Eye (tissue), 1 donor: ENCODE data around the gene GATA5.
"Not testable (repeated sequence)": the region's sequence is repeated elsewhere in the genome, so short reads cannot be mapped to it uniquely, and the experiment has no call there.

Source experiments
- DNase-seq: peaks from one replicate; pipeline ENCODE4 v3.0.0-alpha.2; 2015

Gene GATA5

DNA sequence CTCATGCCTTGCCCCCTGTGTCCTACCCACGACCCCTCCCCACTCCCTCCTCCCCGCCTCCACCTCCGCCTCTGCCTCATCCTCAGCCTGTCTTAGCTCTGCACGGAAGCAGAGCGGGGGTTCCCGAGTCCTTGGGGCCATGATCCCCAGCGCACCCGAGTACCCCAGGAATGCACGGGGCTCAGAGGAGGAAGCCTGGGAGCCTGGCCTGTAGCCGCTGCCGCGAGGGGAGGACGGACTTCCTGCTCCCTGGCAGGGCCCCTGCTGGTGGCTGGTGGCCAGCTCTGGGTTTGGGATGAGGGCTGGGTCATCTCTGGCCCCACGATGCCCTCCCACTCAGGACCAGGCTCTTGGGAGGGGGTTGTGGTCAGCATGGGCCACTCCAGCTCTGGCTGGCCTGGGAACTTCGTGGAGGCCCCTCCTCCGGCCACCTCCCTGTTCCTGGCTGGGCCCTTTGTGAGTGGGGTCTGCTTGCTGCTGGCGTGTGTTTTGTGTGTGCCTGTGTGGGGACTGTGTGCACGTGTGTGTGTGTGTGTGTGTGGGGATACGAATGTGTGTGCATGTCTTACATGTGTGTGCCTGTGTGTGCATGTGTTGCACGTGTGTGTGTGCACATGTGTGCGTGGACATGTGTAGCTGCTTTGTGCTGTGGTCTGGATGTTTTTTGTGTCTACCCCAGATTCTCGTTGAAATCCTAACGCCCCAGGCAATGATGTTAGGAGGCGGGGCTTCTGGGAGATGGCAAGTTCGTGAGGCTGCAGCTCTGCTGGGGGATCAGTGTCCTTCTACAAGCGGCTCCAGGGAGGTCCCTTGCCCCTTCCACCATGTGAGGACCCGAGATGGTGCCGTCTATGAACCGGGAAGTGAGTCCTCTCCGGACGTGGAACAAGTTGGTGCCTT, 47.1 kb downstream of the GATA5 start:
- DNase-seq = peak; percentile 48

DNA sequence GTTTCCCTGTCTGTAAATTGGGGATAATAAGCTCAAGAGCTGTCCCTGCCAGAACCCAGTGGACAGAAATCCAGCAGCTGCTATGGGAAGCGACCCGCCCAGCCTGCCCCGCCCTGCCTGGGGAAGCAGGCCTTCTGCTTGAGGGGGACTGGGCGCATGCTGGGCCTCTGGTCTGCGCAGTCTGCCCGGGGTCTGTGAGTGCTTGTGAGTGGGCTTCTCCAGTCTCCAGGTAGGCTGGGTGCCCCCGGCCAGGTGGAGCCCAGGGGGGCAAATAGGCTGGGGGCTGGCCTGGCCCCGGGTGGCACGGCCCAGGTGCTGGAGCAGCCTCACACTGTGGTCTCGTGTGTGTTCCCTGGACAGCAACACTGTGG, 47.8 kb downstream of the GATA5 start:
- DNase-seq = no peak

DNA sequence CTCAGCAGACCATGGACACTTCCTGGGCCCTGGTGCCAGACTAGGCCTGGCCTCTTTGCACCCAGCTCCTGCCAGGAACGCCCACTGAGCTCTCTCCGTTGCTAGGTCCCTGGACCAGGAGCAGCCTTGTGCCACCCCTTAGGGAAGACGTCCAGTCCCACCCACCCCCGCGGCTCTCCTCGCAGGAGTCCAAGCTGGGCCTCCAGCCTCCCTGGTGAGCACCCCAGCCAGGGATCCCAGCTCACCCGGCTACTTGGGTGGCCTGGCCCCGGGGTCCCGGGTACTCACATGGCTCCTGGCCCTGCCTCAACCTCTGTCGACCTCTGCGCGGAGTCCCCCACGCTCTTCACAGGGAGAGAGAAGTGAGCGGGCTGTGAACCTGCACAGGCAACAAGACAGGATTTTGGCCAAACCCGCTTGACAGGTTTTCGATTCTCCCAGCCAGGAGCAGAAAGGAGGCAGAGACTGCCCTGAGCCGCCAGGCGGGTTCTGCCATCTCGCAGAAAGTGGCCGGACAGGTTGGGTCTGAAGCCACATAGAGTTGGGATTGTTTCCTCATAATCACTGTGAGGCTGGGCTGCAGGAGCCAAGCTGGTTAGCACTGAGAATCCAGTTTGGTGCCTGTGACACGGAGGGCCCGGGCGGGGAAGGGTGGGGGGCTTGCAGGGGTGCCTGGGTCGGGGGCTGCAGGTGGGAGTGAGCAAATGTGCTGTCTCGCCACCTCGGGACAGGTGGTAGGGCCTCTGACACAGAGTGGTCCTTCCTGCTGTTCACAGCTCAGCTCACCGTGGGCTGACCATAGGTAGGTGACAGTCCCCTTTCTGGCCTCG, 48.4 kb downstream of the GATA5 start, which contains the start of gene RBBP8NL:
Gene RBBP8NL, minus strand, starts transcription at position 368 of the 830 bp plus-strand sequence. CDS start 7,892 bp downstream, outside the sequence.
- DNase-seq = peak; percentile 58

DNA sequence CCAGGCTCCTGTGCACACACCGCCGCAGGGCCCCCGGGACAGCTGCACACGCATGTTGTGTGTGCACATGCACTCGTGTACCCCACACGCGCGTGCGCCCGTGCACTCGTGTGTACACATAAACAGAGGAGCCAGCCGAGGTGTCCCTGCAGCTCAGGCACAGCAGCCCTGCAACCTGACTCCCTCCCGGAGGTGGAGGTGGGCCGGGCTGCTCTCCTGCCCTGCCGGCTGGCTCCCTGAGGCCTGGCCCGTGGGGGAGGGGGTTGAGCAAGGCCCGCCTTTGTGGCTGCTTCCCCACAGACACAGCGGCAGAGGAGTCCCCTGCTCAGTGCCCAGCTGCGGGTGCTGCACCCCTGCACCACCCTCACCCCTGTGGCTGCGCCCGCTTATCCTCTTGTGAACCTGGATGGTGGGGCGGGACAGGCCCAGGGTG, 49.1 kb downstream of the GATA5 start:
- no peak for DNase-seq

DNA sequence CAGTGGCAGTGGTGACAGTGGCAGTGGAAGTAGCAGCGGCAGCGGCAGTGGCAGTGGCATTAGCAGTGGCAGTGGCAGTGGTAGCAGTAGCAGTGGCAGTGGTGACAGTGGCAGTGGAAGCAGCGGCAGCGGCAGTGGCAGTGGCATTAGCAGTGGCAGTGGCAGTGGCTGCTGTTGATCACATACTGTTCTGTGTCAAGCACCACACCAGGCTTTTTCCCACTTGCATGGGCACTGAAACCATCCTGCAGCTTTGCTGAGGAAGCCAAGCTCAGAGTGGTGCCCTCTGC, 49.8 kb downstream of the GATA5 start:
- not testable (repeated sequence) for DNase-seq

DNA sequence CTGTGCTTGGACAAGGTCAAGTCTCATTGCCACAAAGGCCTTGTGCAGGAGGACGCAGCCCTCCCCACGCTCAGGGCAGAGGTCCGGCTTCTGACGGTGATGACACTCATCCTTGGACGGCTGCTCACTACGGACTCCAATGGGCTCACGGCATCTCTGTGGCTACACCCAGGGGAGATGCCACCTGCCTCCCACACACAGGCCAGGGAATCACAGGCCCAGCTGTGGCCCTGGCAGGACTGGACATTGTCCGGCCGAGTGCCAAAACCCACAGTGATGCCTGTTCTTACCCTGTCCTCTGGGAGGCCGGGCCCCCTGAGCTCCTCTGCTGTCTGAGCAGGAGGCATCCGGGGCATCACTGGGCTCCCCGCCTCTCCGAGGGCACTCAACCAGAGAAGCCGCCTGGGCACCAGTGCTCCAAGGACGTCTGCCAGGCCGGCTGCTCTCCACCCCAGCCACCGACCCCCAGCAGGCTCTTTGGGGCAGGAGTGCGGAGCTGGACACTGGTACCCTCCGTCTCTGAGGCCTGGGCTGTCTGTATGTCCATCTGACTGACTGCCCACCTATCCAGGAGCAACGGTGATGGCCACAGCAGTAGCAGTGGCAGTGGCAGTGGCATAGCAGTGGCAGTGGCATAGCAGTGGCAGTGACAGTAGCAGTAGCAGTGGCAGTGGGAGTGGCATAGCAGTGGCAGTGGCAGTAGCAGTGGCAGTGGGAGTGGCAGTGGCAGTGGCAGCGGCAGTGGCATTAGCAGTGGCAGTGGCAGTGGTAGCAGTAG, 50.3 kb downstream of the GATA5 start:
- no peak for DNase-seq

DNA sequence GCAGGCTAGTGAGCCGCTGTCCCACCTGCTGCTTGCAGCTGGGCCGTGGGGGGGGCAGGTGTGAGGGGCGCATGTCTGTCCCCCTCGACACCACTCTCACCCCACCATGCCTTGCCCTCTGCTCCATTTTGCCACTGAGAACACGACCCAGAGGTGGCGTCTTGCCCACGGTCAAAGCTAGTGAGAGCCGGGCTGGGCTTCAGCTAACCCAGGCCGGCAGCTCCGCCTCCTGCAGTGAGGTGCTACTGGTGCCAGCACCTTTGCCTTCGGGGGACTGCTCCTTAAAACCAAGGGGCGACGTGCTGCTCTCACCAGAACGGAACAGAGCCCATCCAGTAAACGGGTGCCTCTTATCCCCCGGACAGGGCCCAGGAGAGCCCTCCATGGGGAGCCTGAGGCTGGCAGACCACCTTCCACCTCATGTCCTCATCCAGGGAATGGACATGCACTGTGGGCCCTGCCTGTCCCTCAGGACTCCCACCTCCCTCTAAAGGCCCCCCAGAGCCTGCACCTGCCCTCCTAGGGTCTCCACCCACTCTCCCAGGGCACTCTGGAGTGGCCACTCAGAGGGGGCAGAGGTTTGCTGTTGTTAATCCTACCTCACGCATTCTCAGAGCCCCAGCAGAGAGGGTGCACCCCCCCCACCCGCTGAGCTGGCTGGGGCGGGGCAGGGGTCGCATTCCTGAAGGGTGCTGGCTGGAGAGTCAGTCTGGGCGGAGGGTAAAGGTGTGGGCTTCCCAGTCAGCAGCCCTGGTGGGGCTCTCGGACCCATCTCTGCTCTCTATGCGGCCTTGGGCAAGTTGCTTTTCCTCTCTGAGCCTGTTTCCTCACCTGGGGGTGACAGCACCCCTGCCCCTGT, 51.3 kb downstream of the GATA5 start:
- DNase-seq = no peak

DNA sequence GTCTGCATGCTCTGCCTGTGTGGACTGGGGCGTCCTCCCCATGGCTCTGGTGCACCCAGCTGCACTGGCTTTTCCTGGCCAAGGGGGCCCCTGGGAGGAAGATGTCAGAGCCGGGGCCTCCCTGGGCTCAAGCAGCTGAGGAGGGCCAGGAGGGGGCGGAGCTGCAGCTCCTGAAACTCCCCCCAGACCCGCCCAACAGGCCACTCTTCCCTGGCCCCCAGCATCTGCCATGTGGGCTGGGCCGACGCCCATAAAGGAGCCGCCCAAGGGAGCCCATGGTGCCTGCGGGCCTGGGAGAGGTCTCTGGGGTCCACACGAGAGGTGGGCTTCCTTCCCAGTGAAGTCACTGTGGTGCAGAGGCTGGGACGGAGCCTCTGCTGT, 52.5 kb downstream of the GATA5 start:
- no peak for DNase-seq

DNA sequence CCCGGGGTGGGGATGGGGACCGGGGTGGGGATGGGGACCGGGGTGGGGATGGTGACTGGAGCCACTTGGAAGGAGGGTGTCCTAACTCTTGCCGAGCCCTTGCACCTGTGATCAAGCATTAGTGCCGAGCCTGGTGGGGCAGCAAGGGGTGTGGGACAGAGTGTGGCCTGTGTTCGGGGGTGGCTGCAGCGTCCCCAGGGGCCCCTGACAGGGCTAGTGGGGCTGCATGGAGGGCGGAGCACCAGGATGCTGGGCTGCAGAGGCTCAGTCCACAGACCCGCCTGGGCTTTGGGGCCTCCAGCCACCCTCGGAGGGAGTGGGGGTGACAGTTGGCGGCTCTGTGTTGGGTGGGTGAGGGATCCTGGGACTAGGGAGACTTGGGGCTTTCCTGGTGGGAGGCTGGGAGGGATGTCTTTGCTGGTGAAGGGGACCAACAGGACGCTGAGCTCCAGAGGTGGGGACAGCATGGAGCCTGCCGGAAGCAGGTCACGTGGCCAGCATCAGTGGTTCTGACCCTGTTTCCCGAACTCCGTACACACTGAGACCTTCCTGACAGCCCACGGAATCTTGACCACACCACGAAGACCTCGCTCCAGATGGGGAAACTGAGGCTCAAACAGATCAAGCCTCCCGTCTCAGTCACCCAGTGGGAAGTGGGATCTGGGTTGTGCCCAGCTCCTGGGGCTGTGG, 53.0 kb downstream of the GATA5 start:
- no peak for DNase-seq

DNA sequence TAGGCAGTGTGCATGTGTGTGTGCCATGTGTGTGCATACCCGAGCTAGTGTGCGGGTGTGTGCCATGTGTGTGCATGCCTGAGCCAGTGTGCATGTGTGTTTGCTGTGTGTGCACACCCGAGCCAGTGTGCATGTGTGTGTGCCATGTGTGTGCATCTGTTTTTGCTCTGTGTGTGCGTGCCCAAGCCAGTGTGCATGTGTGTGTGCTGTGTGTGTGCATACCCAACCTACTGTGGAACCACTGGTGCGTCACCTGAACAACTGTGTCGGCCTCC, 54.1 kb downstream of the GATA5 start:
- DNase-seq = no peak

DNA sequence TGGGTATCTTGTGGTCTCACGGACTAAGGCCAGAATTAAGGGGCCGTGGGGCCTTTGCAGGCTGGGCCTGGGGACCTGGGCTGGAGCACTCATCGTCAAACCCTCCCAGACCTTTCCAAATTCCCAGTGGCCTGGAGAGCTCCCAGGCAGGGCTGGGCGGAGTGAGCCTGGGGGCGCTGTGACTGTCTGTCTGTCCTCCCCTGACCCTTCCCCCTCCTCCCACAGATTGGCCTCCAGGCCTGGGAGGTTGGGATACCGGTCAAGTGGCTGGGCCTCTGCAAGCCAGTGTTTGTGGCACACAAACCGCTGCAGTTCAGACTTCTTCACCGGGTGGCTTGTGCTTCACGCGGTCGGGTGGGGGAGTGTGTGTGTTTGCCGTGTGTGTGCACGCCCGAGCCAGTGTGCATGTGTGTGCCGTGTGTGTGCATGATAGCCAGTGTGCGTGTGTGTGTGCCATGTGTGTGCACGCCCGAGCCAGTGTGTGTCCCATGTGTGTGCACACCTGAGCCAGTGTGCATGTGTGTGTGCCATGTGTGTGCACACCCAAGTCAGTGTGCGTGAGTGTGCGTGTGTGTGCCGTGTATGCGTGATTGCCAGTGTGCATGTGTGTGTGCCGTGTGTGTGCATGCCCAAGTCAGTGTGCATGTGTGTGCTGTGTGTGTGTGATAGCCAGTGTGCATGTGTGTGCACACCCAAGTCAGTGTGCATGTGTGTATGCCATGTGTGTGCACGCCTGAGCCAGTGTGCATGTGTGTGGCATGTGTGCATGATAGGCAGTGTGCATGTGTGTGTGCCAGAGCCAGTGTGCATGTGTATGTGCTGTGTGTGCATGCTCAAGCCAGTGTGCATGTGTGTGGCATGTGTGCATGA, 54.7 kb downstream of the GATA5 start:
- DNase-seq = no peak

DNA sequence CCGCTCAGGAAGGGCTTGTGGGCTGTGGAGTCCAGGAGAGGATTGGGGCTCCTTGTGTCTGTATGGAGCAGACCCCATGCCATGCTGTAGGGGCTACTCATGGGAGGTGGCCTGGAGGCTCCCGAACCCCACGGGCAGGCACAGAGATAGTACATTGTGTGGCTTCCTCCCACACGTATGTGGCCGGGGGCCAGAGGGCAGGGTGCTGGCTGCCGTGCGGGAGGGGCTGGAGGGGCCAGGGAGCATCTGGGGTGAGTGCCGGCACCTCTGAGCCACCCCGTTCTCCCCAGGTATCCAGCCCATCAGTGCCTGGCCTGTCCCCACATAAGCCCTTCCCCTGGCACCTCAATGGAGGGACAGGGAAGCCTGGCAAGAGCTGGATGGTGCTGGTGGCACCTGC, 56.0 kb downstream of the GATA5 start:
- no peak for DNase-seq

DNA sequence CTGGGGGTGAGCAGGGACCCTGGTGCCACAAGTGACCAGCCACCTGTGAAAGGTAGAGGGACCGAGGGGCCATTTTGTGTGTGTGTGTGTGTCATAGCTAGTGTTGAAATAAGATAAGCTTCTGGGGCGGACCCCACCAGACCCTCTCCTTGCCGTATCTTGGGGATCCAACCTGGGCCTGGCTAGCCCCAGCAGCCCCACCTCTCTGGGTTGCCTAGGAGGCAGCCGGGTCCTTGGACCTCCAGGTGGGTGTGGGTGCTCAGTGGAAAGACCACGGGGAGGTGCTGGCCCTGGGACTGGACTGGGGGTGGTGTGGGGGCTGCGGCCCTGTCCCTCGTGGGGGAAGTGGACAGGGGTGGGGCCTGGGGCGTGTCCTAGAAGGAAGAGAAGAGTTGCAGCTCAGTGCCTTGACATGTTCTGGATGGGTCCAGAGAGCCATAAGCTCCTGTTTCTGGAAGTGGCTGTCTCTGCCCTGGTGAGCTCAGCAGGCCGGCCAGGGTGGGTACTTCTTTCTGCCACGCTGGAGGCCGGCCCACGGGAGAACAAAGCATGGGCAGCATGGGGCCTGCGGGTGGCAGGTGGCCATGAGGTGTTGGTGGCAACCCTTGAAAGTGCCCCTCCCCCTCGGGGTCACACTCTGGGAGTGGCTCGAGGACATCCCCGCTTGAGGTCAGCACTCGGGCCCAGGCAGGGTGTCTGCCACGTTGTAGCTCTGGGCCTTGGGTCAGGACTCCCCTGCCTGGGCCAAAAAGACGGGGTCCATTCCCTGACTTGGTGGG, 56.9 kb downstream of the GATA5 start:
- no peak for DNase-seq

DNA sequence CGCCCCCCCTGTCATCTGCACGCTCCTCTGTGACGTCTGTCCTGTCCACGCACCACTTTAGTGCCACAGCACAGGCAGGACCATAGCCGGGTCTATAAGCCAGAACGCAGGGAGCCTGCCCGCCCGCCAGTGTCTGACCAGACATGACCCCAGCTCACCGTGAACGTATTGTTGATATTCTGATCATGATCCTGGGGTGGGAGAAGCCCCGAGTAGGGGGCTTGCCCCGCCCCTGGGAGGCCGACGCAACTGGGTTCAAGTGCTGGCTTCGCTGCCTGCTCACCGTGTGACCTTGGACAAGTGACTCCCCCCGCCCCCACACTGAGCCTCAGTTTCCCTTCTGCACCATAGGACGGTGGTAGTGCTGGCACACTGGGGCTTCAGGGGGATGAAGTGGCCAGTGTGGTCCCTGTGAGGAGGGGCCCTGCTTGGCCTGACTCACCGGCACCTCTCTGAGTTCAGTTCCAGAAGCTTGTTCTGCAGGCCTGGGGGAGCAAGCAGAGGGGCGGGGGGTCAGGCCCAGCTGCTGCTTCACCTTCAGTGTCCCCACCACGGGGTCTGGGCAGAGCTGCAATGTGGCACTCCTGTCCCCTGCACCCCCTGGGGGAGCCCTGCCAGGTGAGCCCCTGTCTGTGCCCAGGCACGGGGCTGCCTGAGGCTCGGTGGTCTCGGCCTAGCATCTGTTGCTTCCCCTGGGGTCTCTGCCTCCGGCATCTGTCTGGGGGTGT, 57.6 kb downstream of the GATA5 start:
- DNase-seq = no peak

DNA sequence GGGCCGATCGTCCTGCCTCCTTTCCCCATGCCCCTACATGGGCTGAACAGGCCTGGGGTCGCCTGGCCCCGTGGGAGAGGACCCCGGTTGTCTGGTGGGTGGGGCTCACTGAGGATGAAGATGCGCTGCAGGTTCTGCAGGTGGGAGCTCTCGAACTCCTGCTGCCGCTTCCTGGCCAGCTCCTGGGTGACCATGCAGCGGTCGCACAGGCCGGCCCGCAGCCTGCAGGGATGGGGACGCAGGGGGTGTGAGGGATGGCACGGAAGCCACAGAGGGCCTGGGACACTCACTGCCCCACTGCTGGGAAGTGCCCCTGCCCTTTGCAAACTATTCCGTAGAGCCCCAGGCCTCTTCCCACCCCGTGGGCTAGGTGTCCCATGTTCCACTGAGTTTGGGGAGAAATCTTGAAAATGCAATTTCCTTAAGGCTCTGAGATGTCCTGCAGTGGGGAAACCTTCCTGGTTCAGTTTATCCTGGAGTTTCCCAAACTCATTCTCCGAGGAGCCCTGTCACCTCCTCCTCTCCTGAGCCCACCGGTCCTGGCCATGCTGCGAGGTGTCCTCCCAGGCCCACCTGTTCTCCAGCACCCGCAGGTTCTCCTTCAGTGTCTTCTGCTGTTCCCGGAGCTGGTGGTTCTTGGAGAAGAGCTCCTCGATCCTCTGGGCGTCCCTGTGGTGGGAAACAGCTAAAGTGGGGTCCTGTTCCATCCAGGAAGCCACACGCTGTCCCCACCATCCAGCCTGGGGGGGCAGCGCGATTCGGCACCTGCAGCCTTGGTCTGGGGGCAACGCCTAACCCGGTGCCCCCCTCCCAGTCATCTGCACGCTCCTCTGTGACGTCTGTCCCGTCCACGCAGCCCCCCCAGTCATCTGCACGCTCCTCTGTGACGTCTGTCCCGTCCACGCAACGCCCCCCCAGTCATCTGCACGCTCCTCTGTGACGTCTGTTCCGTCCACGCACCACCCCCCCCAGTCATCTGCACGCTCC, 58.9 kb downstream of the GATA5 start:
- no peak for DNase-seq

DNA sequence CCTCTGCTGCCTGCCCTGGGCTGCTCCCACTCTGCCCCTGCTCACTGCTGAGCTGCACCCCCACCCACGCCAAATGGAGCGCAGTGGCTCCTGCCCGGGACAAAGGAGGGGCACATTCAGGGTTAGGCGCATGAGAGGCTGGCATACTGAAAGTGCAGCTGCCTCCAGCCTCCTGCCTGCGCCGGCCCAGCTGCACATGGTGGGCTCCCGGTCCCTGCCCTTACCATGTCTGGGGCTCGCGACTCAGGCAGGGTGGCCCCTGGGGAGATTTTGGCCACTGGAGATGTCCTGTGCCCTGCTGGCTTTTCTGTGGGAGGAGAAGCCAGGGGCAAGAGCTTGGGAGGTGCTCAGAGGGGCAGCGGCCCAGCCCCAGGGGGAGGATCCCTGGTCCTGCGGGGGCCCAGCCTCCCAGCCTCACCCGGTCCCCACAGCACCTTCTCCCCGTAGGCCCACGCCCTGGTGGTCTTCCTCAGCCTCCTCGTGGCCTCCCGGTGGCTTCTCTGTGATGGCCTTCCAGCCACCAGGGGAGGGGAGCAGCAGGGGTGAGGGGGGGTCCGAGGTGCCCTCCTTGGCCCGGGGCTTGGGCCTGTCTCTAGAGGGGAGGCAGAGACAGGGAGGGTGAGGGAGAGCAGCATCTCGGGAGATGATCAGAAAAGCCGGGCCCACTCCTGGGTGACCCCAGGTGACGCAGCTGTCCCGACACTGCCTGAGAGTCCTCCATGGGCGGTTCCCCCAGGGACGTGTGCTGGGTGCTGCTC, 60.3 kb downstream of the GATA5 start:
- DNase-seq = no peak

DNA sequence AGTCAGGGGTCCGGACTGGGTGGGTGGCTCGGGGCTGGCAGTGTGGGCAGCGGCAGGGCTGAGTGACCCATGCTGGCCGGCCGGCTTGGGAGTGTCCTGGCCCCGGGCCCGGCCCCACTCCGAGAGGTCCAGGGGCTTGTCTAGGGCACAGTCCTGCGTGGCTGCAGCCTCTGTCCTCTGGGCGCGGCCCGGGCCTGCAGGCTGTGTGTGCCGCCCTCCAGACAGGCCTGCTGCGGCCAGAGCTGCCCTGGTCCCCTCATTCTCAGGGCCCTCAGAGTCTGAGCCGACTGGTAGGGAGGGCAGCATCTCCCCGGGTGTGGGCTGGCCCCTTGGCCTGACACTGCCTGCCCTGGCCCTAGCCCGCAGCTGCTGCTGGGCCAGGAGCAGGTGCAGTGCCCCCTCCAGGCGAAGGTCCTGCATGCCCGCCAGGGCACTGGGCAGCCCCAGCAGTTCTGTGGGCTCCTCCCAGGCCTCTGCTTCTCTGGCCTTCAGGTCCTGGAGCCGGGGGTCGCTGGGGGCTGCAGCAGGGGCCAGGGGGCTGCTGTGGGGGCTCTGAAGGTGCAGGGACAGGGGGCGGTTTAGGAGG, 61.8 kb downstream of the GATA5 start:
- DNase-seq = no peak
